ENCODE measurements around the gene ATG16L2.
A peak's percentile ranks its signal among the peaks of the same experiment; 100 is the strongest.

ATG16L2 gene

DNA sequence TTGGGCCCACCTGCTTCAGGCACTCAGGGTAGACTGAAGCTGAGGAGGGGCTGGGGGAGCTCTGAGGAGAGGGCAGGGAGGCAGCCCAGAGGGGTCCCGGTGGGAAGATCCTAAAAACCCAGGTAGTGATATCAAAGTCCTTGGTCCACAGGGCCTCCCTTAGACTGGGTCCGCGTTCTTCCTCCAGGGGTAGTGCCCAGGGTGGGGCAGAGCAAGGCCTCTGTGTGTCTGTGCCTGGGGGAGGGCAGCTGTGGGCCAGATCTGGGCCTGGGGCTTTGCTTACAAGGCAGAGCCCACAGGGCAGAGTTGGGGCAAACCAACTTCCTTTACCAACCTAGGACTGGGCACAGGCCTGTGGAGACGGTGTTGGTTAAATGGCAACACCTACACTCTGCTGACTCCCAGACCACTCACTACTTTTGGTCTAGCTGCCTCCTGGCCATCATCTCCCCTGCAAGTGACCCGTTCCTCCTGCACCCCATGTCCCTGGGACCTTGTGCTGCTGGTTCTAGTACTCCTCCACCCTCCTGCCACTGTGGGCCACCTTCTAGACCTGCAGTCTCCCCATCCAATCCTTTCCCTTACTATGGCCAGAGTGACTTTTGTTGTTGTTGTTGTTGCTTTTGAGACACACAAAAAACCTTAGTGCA, 15.8 kb downstream of the ATG16L2 start:
- no peak overlapping the region for H3K27ac ChIP-seq
- no peak for TF ChIP-seq ZFX (IDR thresholded peaks at IDR 0.05; ENCODE audit: borderline replicate concordance)
- TF ChIP-seq CTCF (IDR thresholded peaks at IDR 0.05): no peak

- H3K27ac ChIP-seq: no peak overlapping the region
- no peak for TF ChIP-seq ZFX (IDR thresholded peaks at IDR 0.05; ENCODE audit: borderline replicate concordance)
- TF ChIP-seq CTCF (IDR thresholded peaks at IDR 0.05): peak; percentile 94
Observed at GRCh38 chr11:72831521-72832300, 17.5 kb downstream of the ATG16L2 start.

- TF ChIP-seq ZFX (IDR thresholded peaks at IDR 0.05; ENCODE audit: borderline replicate concordance): no peak
- no peak for TF ChIP-seq CTCF (IDR thresholded peaks at IDR 0.05)
- H3K27ac ChIP-seq: no peak overlapping the region
Observed at GRCh38 chr11:72832301-72833082, 18.3 kb downstream of the ATG16L2 start.

- TF ChIP-seq ZFX (IDR thresholded peaks at IDR 0.05; ENCODE audit: borderline replicate concordance) (no peak), CTCF (IDR thresholded peaks at IDR 0.05) (no peak)
- H3K27ac ChIP-seq: no peak overlapping the region
Observed at GRCh38 chr11:72833083-72833733, 19.0 kb downstream of the ATG16L2 start.

GRCh38 chr11:72833811-72834493, 19.7 kb downstream of the ATG16L2 start:
- TF ChIP-seq ZFX (IDR thresholded peaks at IDR 0.05; ENCODE audit: borderline replicate concordance) (no peak), CTCF (IDR thresholded peaks at IDR 0.05) (no peak)

GRCh38 chr11:72834905-72835304, 20.7 kb downstream of the ATG16L2 start:
- TF ChIP-seq CTCF (IDR thresholded peaks at IDR 0.05): no peak
- no peak for TF ChIP-seq ZFX (IDR thresholded peaks at IDR 0.05; ENCODE audit: borderline replicate concordance)

More at GRCh38 chr11:72833811-72834493, 19.7 kb downstream of the ATG16L2 start:
- H3K27ac ChIP-seq: no peak overlapping the region

More at GRCh38 chr11:72834905-72835304, 20.7 kb downstream of the ATG16L2 start:
- H3K27ac ChIP-seq: no peak overlapping the region

Data from 22Rv1 (cell line).